ENCODE results near the gene IFT43. TPM values are rescaled to one million over a fixed set of nuclear protein-coding genes. Genes with fewer than 3 reads are reported as not detected.

IFT43 gene
- total and polyA plus RNA-seq, 8 donors = 23.1 to 51.1 (median 42.0) TPM

GRCh38 chr14:76104802-76105355, 119.3 kb downstream of the IFT43 start:
- H3K4me3 ChIP-seq = no peak overlapping the region
- no peak overlapping the region for H3K27ac ChIP-seq
- no peaks in the 10 kb centered on the region for H3K4me1 ChIP-seq
- no peaks in the 10 kb centered on the region for H3K9me3 ChIP-seq
- no peak for TF ChIP-seq CTCF (IDR thresholded peaks at IDR 0.05)
- no peak for ATAC-seq
- intact Hi-C loops (cut with DNase I) = no loop called here
- peaks cover 0 to 10% of the 10 kb centered on the region in 2 donors for H3K27me3 ChIP-seq
- no peaks in the 10 kb centered on the region for H3K36me3 ChIP-seq
- DNase-seq = no peak

GRCh38 chr14:76106188-76106587, 120.6 kb downstream of the IFT43 start:
- no peaks in the 10 kb centered on the region for H3K9me3 ChIP-seq
- H3K36me3 ChIP-seq = no peaks in the 10 kb centered on the region
- no peak overlapping the region for H3K27ac ChIP-seq
- DNase-seq = no peak
- no peaks in the 10 kb centered on the region for H3K4me1 ChIP-seq
- intact Hi-C loops (cut with DNase I) = no loop called here
- ATAC-seq = no peak
- no peak for TF ChIP-seq CTCF (IDR thresholded peaks at IDR 0.05)
- no peaks in the 10 kb centered on the region for H3K27me3 ChIP-seq
- H3K4me3 ChIP-seq = no peak overlapping the region

GRCh38 chr14:76109087-76109880, 123.7 kb downstream of the IFT43 start:
- H3K9me3 ChIP-seq = no peaks in the 10 kb centered on the region
- ATAC-seq = no peak
- H3K4me1 ChIP-seq = no peaks in the 10 kb centered on the region
- intact Hi-C loops (cut with DNase I) = no loop called here
- no peaks in the 10 kb centered on the region for H3K36me3 ChIP-seq
- H3K27me3 ChIP-seq = peaks cover 0 to 26% of the 10 kb centered on the region in 2 donors
- H3K4me3 ChIP-seq = no peak overlapping the region
- H3K27ac ChIP-seq = no peak overlapping the region
- TF ChIP-seq CTCF (IDR thresholded peaks at IDR 0.05) = no peak
- DNase-seq = no peak

- Histone ChIP-seq H3K27me3 (peaks cover 0 to 34% of the 10 kb centered on the region in 2 donors), H3K9me3 (no peaks in the 10 kb centered on the region), H3K4me3 (no peak overlapping the region), H3K4me1 (no peaks in the 10 kb centered on the region), H3K36me3 (no peaks in the 10 kb centered on the region), H3K27ac (no peak overlapping the region)
- DNase-seq (no peak), ATAC-seq (no peak)
- intact Hi-C loops (cut with DNase I) = no loop called here
- no peak for TF ChIP-seq CTCF (IDR thresholded peaks at IDR 0.05)
Measured at GRCh38 chr14:76112889-76113624, 127.5 kb downstream of the IFT43 start.

GRCh38 chr14:76113691-76114090, 128.1 kb downstream of the IFT43 start:
- DNase-seq = no peak
- TF ChIP-seq CTCF (IDR thresholded peaks at IDR 0.05) = no peak
- Histone ChIP-seq H3K27me3 (peaks cover 0 to 34% of the 10 kb centered on the region in 2 donors), H3K27ac (no peak overlapping the region), H3K9me3 (no peaks in the 10 kb centered on the region), H3K4me3 (no peak overlapping the region), H3K36me3 (no peaks in the 10 kb centered on the region), H3K4me1 (no peaks in the 10 kb centered on the region)
- no peak for ATAC-seq
- intact Hi-C loops (cut with DNase I) = no loop called here

All from left lung (tissue), 10 donors.